Spleen (tissue), 7 donors: ENCODE measurements around the gene IGFBP3.

Experiments
- POLR2AphosphoS5 ChIP-seq, 3 donors: sonication (generic); formaldehyde crosslinking; IDR thresholded peaks; one replicate each; pipeline ENCODE4 v1.5.1; 2017; ENCODE audit warnings: antibody characterized with exemption in 3 of 3
- TF ChIP-seq, protein P1 (sequence below), 11 experiments: fragments of 200-600 bp in 7 of 11; fragments of 450-650 bp in 4 of 11; sonication (generic) in 4 of 11; IDR thresholded peaks in 8 of 11; conservative IDR thresholded peaks in 3 of 11; 1 replicate in 7 of 11; 2 replicates in 4 of 11; pipeline versions ENCODE4 v1.4.0 to v1.8.0; 2016 to 2021; ENCODE audit warnings: antibody characterized with exemption in 11 of 11, inconsistent platforms in 4 of 11, mild to moderate bottlenecking in 1 of 11
- donor health status: DM: no; HTN: no; CAD: no; lungs with moderate emphysema.
- donor health status: DM: no; HTN: no; CAD: no.
- donor health status: DM: no; HTN: no; CAD: no.

DNA sequence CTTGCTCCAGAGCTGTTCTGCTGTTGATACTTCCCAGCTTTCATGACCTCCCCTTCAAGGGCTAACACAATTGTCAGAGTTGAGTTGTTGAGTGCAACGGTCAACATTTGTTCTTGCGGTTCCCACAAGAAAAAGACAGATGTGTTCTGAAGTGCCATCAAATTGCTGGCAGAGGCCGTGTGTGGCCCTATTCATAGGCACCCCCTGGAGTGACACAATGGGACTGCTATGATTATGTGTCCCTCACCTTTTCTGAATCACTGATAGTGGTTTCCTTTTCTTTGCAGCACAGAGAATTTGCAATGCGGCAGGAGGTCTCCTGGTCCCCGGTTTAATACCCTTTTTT is 38.6 kb downstream of the IGFBP3 start:
- TF ChIP-seq, protein P1, sequence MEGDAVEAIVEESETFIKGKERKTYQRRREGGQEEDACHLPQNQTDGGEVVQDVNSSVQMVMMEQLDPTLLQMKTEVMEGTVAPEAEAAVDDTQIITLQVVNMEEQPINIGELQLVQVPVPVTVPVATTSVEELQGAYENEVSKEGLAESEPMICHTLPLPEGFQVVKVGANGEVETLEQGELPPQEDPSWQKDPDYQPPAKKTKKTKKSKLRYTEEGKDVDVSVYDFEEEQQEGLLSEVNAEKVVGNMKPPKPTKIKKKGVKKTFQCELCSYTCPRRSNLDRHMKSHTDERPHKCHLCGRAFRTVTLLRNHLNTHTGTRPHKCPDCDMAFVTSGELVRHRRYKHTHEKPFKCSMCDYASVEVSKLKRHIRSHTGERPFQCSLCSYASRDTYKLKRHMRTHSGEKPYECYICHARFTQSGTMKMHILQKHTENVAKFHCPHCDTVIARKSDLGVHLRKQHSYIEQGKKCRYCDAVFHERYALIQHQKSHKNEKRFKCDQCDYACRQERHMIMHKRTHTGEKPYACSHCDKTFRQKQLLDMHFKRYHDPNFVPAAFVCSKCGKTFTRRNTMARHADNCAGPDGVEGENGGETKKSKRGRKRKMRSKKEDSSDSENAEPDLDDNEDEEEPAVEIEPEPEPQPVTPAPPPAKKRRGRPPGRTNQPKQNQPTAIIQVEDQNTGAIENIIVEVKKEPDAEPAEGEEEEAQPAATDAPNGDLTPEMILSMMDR (IDR thresholded peaks at IDR 0.05 in 8 of 11, conservative IDR thresholded peaks at IDR 0.05 in 3 of 11): no peak
- no peak for TF ChIP-seq POLR2AphosphoS5 (IDR thresholded peaks at IDR 0.05)
